Measurements from ENCODE around the gene KTN1. TPM values are rescaled to one million over a fixed set of nuclear protein-coding genes. Genes with fewer than 3 reads are reported as not detected.
A peak's percentile ranks its signal among the peaks of the same experiment; 100 is the strongest.

Gene KTN1
- total RNA-seq, 1 experiment from 2014 or later = 180 TPM

GRCh38 chr14:55701638-55702037 is 121.6 kb downstream of the KTN1 start:
- DNase-seq (ENCODE audit: unreplicated experiment) = no peak
- POLR2A ChIA-PET = no interaction called here
- BruUV-seq (replicated peaks) = no TSS peak
- Mint-ChIP-seq H3K27me3 (ENCODE audit: insufficient read depth, unreplicated experiment) (no peaks in the 10 kb centered on the region), H3K36me3 (ENCODE audit: insufficient read depth, unreplicated experiment) (no peaks in the 10 kb centered on the region), H3K27ac (ENCODE audit: low read depth, unreplicated experiment) (no peak overlapping the region), H3K9me3 (ENCODE audit: unreplicated experiment) (no peaks in the 10 kb centered on the region), H3K4me3 (ENCODE audit: unreplicated experiment) (no peak overlapping the region), H3K4me1 (ENCODE audit: insufficient read depth, unreplicated experiment) (peaks cover 25% of the 10 kb centered on the region)
- CTCF ChIA-PET = interaction anchor here (0.6 kb wide), 1 partner anchor 159 kb away, joined by 3 read pairs; no protein-coding TSS in a partner anchor
- TF ChIP-seq CTCF (IDR thresholded peaks at IDR 0.05; ENCODE audit: unreplicated experiment) = no peak
- intact Hi-C loops (cut with micrococcal nuclease) = loop anchor here (10.0 kb wide), 1 partner anchor 543 kb away; no protein-coding TSS in a partner anchor

- DNase-seq (ENCODE audit: unreplicated experiment) = no peak
- H3K27me3 Mint-ChIP-seq (ENCODE audit: insufficient read depth, unreplicated experiment) = no peaks in the 10 kb centered on the region
- H3K36me3 Mint-ChIP-seq (ENCODE audit: insufficient read depth, unreplicated experiment) = no peaks in the 10 kb centered on the region
- H3K27ac Mint-ChIP-seq (ENCODE audit: low read depth, unreplicated experiment) = no peak overlapping the region
- BruUV-seq (replicated peaks) = no TSS peak
- no peak for TF ChIP-seq CTCF (IDR thresholded peaks at IDR 0.05; ENCODE audit: unreplicated experiment)
- POLR2A ChIA-PET = no interaction called here
- H3K4me1 Mint-ChIP-seq (ENCODE audit: insufficient read depth, unreplicated experiment) = peaks cover 30% of the 10 kb centered on the region
- intact Hi-C loops (cut with micrococcal nuclease) = loop anchor here (10.0 kb wide), 1 partner anchor 542 kb away; no protein-coding TSS in a partner anchor
- CTCF ChIA-PET = interaction anchor here (0.6 to 0.9 kb wide), 2 partner anchors 264 to 772 kb away, joined by 3 to 5 read pairs; no protein-coding TSS in a partner anchor
- H3K9me3 Mint-ChIP-seq (ENCODE audit: unreplicated experiment) = no peaks in the 10 kb centered on the region
- H3K4me3 Mint-ChIP-seq (ENCODE audit: unreplicated experiment) = no peak overlapping the region
Measured at GRCh38 chr14:55702511-55702910, 122.5 kb downstream of the KTN1 start.

GRCh38 chr14:55704654-55705053 is 124.6 kb downstream of the KTN1 start:
- no peak overlapping the region for H3K4me3 Mint-ChIP-seq (ENCODE audit: unreplicated experiment)
- ChIA-PET POLR2A (no interaction called here), CTCF (interaction anchor here (0.6 to 5.2 kb wide), 11 partner anchors 13 to 782 kb away, joined by 3 to 38 read pairs (median 4); no protein-coding TSS in a partner anchor)
- no TSS peak for BruUV-seq (replicated peaks)
- H3K27ac Mint-ChIP-seq (ENCODE audit: low read depth, unreplicated experiment) = no peak overlapping the region
- DNase-seq (ENCODE audit: unreplicated experiment) = no peak
- peaks cover 25% of the 10 kb centered on the region for H3K4me1 Mint-ChIP-seq (ENCODE audit: insufficient read depth, unreplicated experiment)
- no peak for TF ChIP-seq CTCF (IDR thresholded peaks at IDR 0.05; ENCODE audit: unreplicated experiment)
- intact Hi-C loops (cut with micrococcal nuclease) = loop anchor here (10.0 kb wide), 1 partner anchor 540 kb away; no protein-coding TSS in a partner anchor
- H3K36me3 Mint-ChIP-seq (ENCODE audit: insufficient read depth, unreplicated experiment) = no peaks in the 10 kb centered on the region
- H3K9me3 Mint-ChIP-seq (ENCODE audit: unreplicated experiment) = no peaks in the 10 kb centered on the region
- H3K27me3 Mint-ChIP-seq (ENCODE audit: insufficient read depth, unreplicated experiment) = no peaks in the 10 kb centered on the region

GRCh38 chr14:55705651-55706364 is 125.8 kb downstream of the KTN1 start:
- H3K4me3 Mint-ChIP-seq (ENCODE audit: unreplicated experiment) = no peak overlapping the region
- no peak for TF ChIP-seq CTCF (IDR thresholded peaks at IDR 0.05; ENCODE audit: unreplicated experiment)

More at GRCh38 chr14:55705651-55706364, 125.8 kb downstream of the KTN1 start:
- POLR2A ChIA-PET = interaction anchor here (0.6 to 1.4 kb wide), 11 partner anchors 9 to 779 kb away, joined by 3 to 4 read pairs (median 3); partner anchors contain the start of gene PELI2
- BruUV-seq (replicated peaks) = no TSS peak
- CTCF ChIA-PET = interaction anchor here (0.6 to 5.2 kb wide), 24 partner anchors 8 to 781 kb away, joined by 3 to 38 read pairs (median 4); no protein-coding TSS in a partner anchor
- H3K36me3 Mint-ChIP-seq (ENCODE audit: insufficient read depth, unreplicated experiment) = no peaks in the 10 kb centered on the region
- H3K9me3 Mint-ChIP-seq (ENCODE audit: unreplicated experiment) = no peaks in the 10 kb centered on the region
- no peak overlapping the region for H3K27ac Mint-ChIP-seq (ENCODE audit: low read depth, unreplicated experiment)
- peaks cover 25% of the 10 kb centered on the region for H3K4me1 Mint-ChIP-seq (ENCODE audit: insufficient read depth, unreplicated experiment)
- intact Hi-C loops (cut with micrococcal nuclease) = loop anchor here (10.0 kb wide), 1 partner anchor 539 kb away; no protein-coding TSS in a partner anchor
- peak; percentile 68 for DNase-seq (ENCODE audit: unreplicated experiment)
- H3K27me3 Mint-ChIP-seq (ENCODE audit: insufficient read depth, unreplicated experiment) = no peaks in the 10 kb centered on the region

Data from MCF 10A (cell line).